ENCODE results near the gene NET1.
"Not testable (repeated sequence)": the region's sequence is repeated elsewhere in the genome, so short reads cannot be mapped to it uniquely, and the experiment has no call there.

Gene NET1

DNA sequence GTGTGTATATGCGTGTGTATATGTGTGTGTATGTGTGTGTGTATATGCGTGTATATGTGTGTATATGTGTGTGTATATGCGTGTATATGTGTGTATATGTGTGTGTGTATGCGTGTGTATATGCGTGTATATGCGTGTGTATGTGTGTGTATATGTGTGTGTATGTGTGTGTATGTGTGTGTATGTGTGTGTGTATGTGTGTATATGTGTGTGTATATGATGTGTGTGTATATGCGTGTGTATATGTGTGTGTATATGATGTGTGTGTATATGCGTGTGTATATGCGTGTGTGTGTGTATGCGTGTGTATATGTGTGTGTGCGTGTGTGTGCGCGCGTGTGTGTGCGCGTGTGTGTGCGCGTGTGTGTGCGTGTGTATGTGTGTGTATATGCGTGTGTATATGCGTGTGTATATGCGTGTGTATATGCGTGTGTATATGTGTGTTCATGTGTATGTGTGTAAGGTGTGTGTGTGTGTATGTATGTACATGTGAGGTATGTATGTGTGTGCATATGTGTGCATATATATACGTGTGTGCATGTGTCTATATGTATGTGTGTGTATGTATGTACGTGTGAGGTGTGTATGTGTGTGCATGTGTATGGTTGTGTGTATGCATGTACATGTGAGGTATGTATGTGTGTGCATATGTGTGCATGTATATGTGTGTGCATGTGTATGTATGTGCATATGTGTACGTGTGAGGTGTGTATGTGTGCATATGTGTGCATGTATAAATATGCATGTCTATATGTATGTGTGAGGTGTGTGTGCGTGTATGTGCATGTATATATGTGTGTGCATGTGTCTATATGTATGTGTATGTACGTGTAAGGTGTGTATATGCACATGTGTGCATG lies 41.6 kb upstream of the NET1 start:
- no peak for DNase-seq (ENCODE audit: low read depth)
- no peak overlapping the region for H3K4me3 ChIP-seq (ENCODE audit: control insufficient read depth, low read depth, low read length)
- TF ChIP-seq, protein P1, sequence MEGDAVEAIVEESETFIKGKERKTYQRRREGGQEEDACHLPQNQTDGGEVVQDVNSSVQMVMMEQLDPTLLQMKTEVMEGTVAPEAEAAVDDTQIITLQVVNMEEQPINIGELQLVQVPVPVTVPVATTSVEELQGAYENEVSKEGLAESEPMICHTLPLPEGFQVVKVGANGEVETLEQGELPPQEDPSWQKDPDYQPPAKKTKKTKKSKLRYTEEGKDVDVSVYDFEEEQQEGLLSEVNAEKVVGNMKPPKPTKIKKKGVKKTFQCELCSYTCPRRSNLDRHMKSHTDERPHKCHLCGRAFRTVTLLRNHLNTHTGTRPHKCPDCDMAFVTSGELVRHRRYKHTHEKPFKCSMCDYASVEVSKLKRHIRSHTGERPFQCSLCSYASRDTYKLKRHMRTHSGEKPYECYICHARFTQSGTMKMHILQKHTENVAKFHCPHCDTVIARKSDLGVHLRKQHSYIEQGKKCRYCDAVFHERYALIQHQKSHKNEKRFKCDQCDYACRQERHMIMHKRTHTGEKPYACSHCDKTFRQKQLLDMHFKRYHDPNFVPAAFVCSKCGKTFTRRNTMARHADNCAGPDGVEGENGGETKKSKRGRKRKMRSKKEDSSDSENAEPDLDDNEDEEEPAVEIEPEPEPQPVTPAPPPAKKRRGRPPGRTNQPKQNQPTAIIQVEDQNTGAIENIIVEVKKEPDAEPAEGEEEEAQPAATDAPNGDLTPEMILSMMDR (IDR thresholded peaks at IDR 0.05; ENCODE audit: control insufficient read depth, insufficient read depth, low read depth, low read length, missing control alignments): no peak

DNA sequence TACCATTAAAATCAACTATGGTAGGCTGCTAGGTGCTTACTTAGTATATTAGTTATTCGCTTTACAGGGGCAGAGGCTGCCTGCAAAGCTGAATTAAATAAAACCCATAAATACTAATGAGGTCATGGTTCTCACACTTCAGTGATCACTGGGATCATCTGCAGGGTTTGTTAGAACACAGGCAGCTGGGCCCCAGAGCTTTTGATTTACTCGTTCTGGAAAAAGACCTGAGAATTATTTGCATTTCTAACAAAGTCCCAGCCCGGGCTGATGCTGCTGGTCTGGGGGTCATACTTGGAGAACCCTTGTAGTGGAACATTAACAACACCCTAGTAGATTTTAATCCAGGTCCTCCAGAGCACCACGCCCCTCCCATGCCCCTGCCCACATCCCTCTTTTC lies 39.0 kb upstream of the NET1 start:
- no peak overlapping the region for H3K4me3 ChIP-seq (ENCODE audit: control insufficient read depth, low read depth, low read length)
- TF ChIP-seq, protein P1 (IDR thresholded peaks at IDR 0.05; ENCODE audit: control insufficient read depth, insufficient read depth, low read depth, low read length, missing control alignments): no peak
- DNase-seq (ENCODE audit: low read depth): no peak

DNA sequence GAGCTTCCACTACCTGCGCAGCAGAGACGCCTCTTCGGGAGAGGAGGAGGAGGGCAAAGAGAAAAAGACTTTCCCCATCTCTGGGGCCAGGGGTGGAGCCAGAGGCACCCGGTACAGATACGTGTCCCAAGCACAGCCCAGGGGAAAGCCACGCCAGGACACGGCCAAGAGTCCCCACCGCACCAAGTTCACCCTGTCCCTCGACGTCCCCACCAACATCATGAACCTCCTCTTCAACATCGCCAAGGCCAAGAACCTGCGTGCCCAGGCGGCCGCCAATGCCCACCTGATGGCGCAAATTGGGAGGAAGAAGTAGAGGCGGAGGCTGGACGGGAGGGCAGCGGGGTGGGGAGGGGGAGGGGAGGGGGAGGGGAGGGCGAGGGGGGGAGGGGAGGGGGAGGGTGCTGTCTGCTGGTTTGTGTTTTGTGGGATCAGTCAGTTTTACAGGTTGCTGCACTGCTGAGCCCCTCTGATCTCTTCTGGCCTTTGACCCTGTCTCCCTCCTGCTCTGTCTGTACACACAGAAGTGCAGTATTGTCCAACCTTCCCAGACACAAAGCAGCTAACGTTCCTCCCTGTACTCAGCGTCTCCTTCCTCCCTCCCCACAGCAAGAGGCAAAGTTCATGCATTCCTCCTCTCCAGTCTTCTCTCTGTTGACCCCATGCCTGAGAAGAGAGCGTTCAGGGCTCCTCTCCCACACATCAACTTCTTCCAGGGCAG lies 38.3 kb upstream of the NET1 start:
- H3K4me3 ChIP-seq (ENCODE audit: control insufficient read depth, low read depth, low read length): no peak overlapping the region
- TF ChIP-seq, protein P1 (IDR thresholded peaks at IDR 0.05; ENCODE audit: control insufficient read depth, insufficient read depth, low read depth, low read length, missing control alignments): no peak
- DNase-seq (ENCODE audit: low read depth): no peak

DNA sequence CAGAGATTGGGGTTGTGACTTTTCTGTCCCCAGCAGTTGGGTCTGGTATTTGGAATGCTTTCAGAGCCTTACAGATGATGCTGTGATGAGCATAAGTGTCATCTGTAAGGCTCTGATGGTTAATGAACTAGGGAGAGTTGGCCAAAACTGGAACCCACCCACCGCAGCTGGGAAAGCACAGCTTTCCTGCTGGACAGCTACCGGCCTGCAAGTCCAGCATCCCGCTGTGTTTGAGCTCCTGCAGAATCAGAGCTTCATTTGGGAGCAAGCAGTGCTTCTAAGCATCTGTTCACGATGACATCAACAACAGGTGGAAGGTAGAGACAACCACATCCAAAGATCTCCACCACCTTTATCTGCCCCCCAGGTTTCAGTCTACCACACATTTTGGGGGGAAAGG lies 35.9 kb upstream of the NET1 start:
- no peak for DNase-seq (ENCODE audit: low read depth)
- TF ChIP-seq, protein P1 (IDR thresholded peaks at IDR 0.05; ENCODE audit: control insufficient read depth, insufficient read depth, low read depth, low read length, missing control alignments): no peak
- no peak overlapping the region for H3K4me3 ChIP-seq (ENCODE audit: control insufficient read depth, low read depth, low read length)

DNA sequence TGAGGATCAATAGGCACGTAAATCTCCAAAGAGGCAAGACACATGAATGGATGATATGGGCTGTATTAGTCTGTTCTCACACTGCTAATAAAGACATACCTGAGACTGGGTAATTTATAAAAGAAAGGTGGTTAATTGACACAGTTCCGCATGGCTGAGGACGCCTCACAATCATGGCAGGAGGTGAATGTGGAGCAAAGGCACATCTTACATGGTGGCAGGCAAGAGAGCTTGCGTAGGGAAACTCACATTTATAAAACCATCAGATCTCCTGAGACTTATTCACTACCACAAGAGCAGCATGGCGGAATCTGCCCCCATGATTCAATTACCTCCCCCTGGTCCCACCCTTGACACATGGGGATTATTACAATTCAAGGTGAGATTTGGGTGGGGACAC lies 33.2 kb upstream of the NET1 start:
- not testable (repeated sequence) for DNase-seq (ENCODE audit: low read depth); H3K4me3 ChIP-seq (ENCODE audit: control insufficient read depth, low read depth, low read length)

DNA sequence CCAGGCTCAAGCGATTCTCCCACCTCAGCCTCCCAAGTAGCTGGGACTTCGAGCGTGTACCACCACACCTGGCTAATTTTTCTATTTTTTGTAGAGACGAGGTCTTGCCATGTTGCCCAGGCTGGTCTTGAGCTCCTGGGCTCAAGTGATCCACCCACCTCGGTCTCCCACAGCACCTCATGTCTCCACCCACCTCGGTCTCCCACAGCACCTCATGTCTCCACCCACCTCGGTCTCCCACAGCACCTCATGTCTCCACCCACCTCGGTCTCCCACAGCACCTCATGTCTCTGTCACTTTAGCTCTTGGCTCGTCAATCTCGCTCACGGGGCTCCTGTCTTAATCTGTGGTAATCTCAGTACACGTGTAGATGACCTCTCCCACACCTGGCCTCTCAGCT lies 32.0 kb upstream of the NET1 start:
- not testable (repeated sequence) for H3K4me3 ChIP-seq (ENCODE audit: control insufficient read depth, low read depth, low read length); DNase-seq (ENCODE audit: low read depth)

DNA sequence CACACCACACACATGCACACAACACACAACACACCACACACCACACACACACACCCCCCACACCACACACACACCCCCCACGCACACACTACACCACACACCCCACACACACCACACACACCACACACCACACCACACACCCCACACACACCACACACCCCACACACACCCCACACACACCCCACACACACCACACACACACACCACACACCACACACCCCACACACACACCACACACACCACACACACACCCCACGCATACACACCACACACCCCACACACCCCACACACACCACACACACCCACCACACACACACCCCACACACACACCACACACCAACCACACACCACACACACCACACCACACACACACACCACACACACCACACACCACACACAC lies 31.2 kb upstream of the NET1 start:
- H3K4me3 ChIP-seq (ENCODE audit: control insufficient read depth, low read depth, low read length): no peak overlapping the region
- DNase-seq (ENCODE audit: low read depth): no peak
- TF ChIP-seq, protein P1 (IDR thresholded peaks at IDR 0.05; ENCODE audit: control insufficient read depth, insufficient read depth, low read depth, low read length, missing control alignments): no peak
